ENCODE data around the gene WBP1L. TPM values are rescaled to one million over a fixed set of nuclear protein-coding genes. Genes with fewer than 3 reads are reported as not detected.
"Not testable (repeated sequence)": the region's sequence is repeated elsewhere in the genome, so short reads cannot be mapped to it uniquely, and the experiment has no call there.

Gene WBP1L
- polyA plus RNA-seq, 3 donors = 45.7 to 48.9 (median 47.1) TPM

- DNase-seq = no peak
Measured at GRCh38 chr10:102834143-102834542, 90.4 kb downstream of the WBP1L start.

- DNase-seq = peak; percentile 76
Measured at GRCh38 chr10:102835007-102835482, 91.3 kb downstream of the WBP1L start.

GRCh38 chr10:102837230-102837721 lies 93.5 kb downstream of the WBP1L start, which contains the start of gene CYP17A1:
TSS of gene CYP17A1 (minus strand) at chr10:102837413. CDS start at chr10:102837361, 52 bp downstream.
- DNase-seq = no peak

GRCh38 chr10:102838276-102838927 lies 94.7 kb downstream of the WBP1L start:
- not testable (repeated sequence) for DNase-seq

- DNase-seq = no peak
Measured at GRCh38 chr10:102841827-102842345, 98.1 kb downstream of the WBP1L start.

- DNase-seq = not testable (repeated sequence)
Measured at GRCh38 chr10:102843139-102843538, 99.4 kb downstream of the WBP1L start.

- not testable (repeated sequence) for DNase-seq
Measured at GRCh38 chr10:102844190-102844776, 100.5 kb downstream of the WBP1L start.

- DNase-seq = no peak
Measured at GRCh38 chr10:102845352-102845902, 101.7 kb downstream of the WBP1L start.

- DNase-seq = no peak
Measured at GRCh38 chr10:102850025-102850518, 106.3 kb downstream of the WBP1L start.

GRCh38 chr10:102853237-102853636 lies 109.5 kb downstream of the WBP1L start:
- not testable (repeated sequence) for DNase-seq

- not testable (repeated sequence) for DNase-seq
Measured at GRCh38 chr10:102855731-102856436, 112.1 kb downstream of the WBP1L start.

GRCh38 chr10:102856758-102857424 lies 113.1 kb downstream of the WBP1L start:
- no peak for DNase-seq

GRCh38 chr10:102859911-102860310 lies 116.2 kb downstream of the WBP1L start:
- DNase-seq = no peak

- no peak for DNase-seq
Measured at GRCh38 chr10:102863660-102864059, 119.9 kb downstream of the WBP1L start.

GRCh38 chr10:102865620-102866019 lies 121.9 kb downstream of the WBP1L start:
- DNase-seq = no peak

Other genes with a start within 250 kb of the WBP1L start
- gene ACTR1A, start 241.2 kb upstream of the WBP1L start, polyA plus RNA-seq (ENCODE audit: insufficient read length in 3 of 3) = 10 to 100 TPM; 78.4 to 96.4 (median 79.2) TPM
- gene SUFU, start 240.0 kb upstream of the WBP1L start, polyA plus RNA-seq (ENCODE audit: insufficient read length in 3 of 3) = 10 to 100 TPM; 30.9 to 33.1 (median 31.2) TPM
- 100 to 1,000 TPM; 136 to 140 (median 136) TPM for gene TRIM8, start 99.5 kb upstream of the WBP1L start, polyA plus RNA-seq (ENCODE audit: insufficient read length in 3 of 3)
- 10 to 100 TPM; 30.5 to 31.3 (median 30.9) TPM for gene ARL3, start 29.6 kb upstream of the WBP1L start, polyA plus RNA-seq (ENCODE audit: insufficient read length in 3 of 3)
- gene SFXN2, start 29.3 kb upstream of the WBP1L start, polyA plus RNA-seq (ENCODE audit: insufficient read length in 3 of 3) = 10 to 100 TPM; 53.6 to 80.0 (median 70.4) TPM
- 1 to 10 TPM in 2 of 3 donors, under 1 TPM in 1; 0.52 to 8.3 (median 4.6) TPM for gene CYP17A1, start 93.5 kb downstream of the WBP1L start, polyA plus RNA-seq (ENCODE audit: insufficient read length in 3 of 3)
- 10 to 100 TPM; 39.8 to 52.7 (median 49.2) TPM for gene BORCS7, start 110.3 kb downstream of the WBP1L start, polyA plus RNA-seq (ENCODE audit: insufficient read length in 3 of 3)
- 10 to 100 TPM; 19.5 to 26.0 (median 23.1) TPM for gene AS3MT, start 125.5 kb downstream of the WBP1L start, polyA plus RNA-seq (ENCODE audit: insufficient read length in 3 of 3)
- 10 to 100 TPM; 10.2 to 11.5 (median 10.9) TPM for gene CNNM2, start 174.3 kb downstream of the WBP1L start, polyA plus RNA-seq (ENCODE audit: insufficient read length in 3 of 3)

Measured in renal pelvis (tissue), 4 donors.